Chondrocyte (in vitro differentiated cells): ENCODE results near the gene CERS5. TPM values are rescaled to one million over a fixed set of nuclear protein-coding genes. Genes with fewer than 3 reads are reported as not detected.

Experiments
- DNase-seq: peaks from one replicate; pipeline ENCODE4 v3.0.0; 2021; ENCODE audit warnings: mixed read lengths, low spot score
- H3K27ac Mint-ChIP-seq: one replicate; pipeline ENCODE4 v1.8.0; 2021; ENCODE audit warnings: mild to moderate bottlenecking, moderate library complexity, mixed read lengths; ENCODE audit not compliant: unreplicated experiment
- H3K27me3 Mint-ChIP-seq: 2 replicates; pipeline ENCODE4 v1.8.0; 2021; ENCODE audit warnings: low read depth, mixed read lengths
- H3K36me3 Mint-ChIP-seq: 2 replicates; pipeline ENCODE4 v1.8.0; 2021; ENCODE audit warnings: low read depth, mixed read lengths
- H3K4me1 Mint-ChIP-seq: 2 replicates; pipeline ENCODE4 v1.8.0; 2021; ENCODE audit warnings: low read depth, mild to moderate bottlenecking, mixed read lengths
- H3K4me3 Mint-ChIP-seq: one replicate; pipeline ENCODE4 v1.8.0; 2021; ENCODE audit warnings: mild to moderate bottlenecking, moderate library complexity, mixed read lengths; ENCODE audit not compliant: unreplicated experiment
- H3K9me3 Mint-ChIP-seq: 2 replicates; pipeline ENCODE4 v1.8.0; 2021; ENCODE audit warnings: low read depth, mixed read lengths
- total RNA-seq: library from RNA; stranded (reverse); gene quantifications from 3 replicates; pipeline ENCODE4 v1.2.1, GENCODE V29; 2021
- TF ChIP-seq, protein P1 (sequence below): fragments of 200-600 bp; sonication (generic); IDR thresholded peaks from 2 replicates; pipeline ENCODE4 v1.5.0; 2021; ENCODE audit warnings: antibody characterized with exemption, mild to moderate bottlenecking, moderate library complexity

Gene CERS5
- total RNA-seq, 1 donor from 2014 or later = 80.9 TPM

- peak overlapping the region; percentile 97 for H3K27ac Mint-ChIP-seq
These were observed 20.1 kb upstream of the CERS5 start for GRCh38 chr12:50187084-50187900.

GRCh38 chr12:50186681-50187080, 19.5 kb upstream of the CERS5 start:
- TF ChIP-seq, protein P1, sequence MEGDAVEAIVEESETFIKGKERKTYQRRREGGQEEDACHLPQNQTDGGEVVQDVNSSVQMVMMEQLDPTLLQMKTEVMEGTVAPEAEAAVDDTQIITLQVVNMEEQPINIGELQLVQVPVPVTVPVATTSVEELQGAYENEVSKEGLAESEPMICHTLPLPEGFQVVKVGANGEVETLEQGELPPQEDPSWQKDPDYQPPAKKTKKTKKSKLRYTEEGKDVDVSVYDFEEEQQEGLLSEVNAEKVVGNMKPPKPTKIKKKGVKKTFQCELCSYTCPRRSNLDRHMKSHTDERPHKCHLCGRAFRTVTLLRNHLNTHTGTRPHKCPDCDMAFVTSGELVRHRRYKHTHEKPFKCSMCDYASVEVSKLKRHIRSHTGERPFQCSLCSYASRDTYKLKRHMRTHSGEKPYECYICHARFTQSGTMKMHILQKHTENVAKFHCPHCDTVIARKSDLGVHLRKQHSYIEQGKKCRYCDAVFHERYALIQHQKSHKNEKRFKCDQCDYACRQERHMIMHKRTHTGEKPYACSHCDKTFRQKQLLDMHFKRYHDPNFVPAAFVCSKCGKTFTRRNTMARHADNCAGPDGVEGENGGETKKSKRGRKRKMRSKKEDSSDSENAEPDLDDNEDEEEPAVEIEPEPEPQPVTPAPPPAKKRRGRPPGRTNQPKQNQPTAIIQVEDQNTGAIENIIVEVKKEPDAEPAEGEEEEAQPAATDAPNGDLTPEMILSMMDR = no peak
- H3K27ac Mint-ChIP-seq = peak overlapping the region; percentile 97
- H3K36me3 Mint-ChIP-seq = peaks cover 10% of the 10 kb centered on the region
- no peak overlapping the region for H3K4me3 Mint-ChIP-seq
- no peaks in the 10 kb centered on the region for H3K27me3 Mint-ChIP-seq
- peaks cover 57% of the 10 kb centered on the region for H3K4me1 Mint-ChIP-seq
- H3K9me3 Mint-ChIP-seq = no peaks in the 10 kb centered on the region
- DNase-seq = no peak

More at GRCh38 chr12:50187084-50187900, 20.1 kb upstream of the CERS5 start:
- DNase-seq = no peak
- no peak overlapping the region for H3K4me3 Mint-ChIP-seq
- no peaks in the 10 kb centered on the region for H3K27me3 Mint-ChIP-seq
- TF ChIP-seq, protein P1 = peak; percentile 46
- peaks cover 8% of the 10 kb centered on the region for H3K36me3 Mint-ChIP-seq
- H3K4me1 Mint-ChIP-seq = peaks cover 59% of the 10 kb centered on the region
- H3K9me3 Mint-ChIP-seq = no peaks in the 10 kb centered on the region

GRCh38 chr12:50185970-50186663, 18.9 kb upstream of the CERS5 start:
- H3K27ac Mint-ChIP-seq = peak overlapping the region; percentile 97
- TF ChIP-seq, protein P1 = no peak
- H3K27me3 Mint-ChIP-seq = no peaks in the 10 kb centered on the region
- H3K36me3 Mint-ChIP-seq = peaks cover 15% of the 10 kb centered on the region
- no peak overlapping the region for H3K4me3 Mint-ChIP-seq
- no peak for DNase-seq
- H3K4me1 Mint-ChIP-seq = peaks cover 57% of the 10 kb centered on the region
- no peaks in the 10 kb centered on the region for H3K9me3 Mint-ChIP-seq

- peak overlapping the region; percentile 97 for H3K27ac Mint-ChIP-seq
- H3K27me3 Mint-ChIP-seq = no peaks in the 10 kb centered on the region
- H3K9me3 Mint-ChIP-seq = no peaks in the 10 kb centered on the region
- no peak overlapping the region for H3K4me3 Mint-ChIP-seq
- TF ChIP-seq, protein P1 = no peak
- peaks cover 57% of the 10 kb centered on the region for H3K4me1 Mint-ChIP-seq
- no peak for DNase-seq
- peaks cover 18% of the 10 kb centered on the region for H3K36me3 Mint-ChIP-seq
These were observed 18.2 kb upstream of the CERS5 start for GRCh38 chr12:50185301-50185895.

GRCh38 chr12:50184261-50184660, 17.1 kb upstream of the CERS5 start:
- Mint-ChIP-seq H3K9me3 (no peaks in the 10 kb centered on the region), H3K27me3 (no peaks in the 10 kb centered on the region), H3K36me3 (peaks cover 17% of the 10 kb centered on the region), H3K4me3 (no peak overlapping the region), H3K4me1 (peaks cover 55% of the 10 kb centered on the region), H3K27ac (peak overlapping the region; percentile 51)
- no peak for DNase-seq
- TF ChIP-seq, protein P1 = no peak
